Endothelial cell of umbilical vein (primary cell): ENCODE data around the gene FRRS1L. TPM values are rescaled to one million over a fixed set of nuclear protein-coding genes. Genes with fewer than 3 reads are reported as not detected.

ENCODE experiments used
- BruUV-seq: library from RNA; stranded (reverse); fragments of 400-500 nt; replicated peaks from 2 replicates; lab custom pipeline; 2021; lab: Mats Ljungman, UMichigan
- CTCF ChIA-PET: fragments of 300-600, 350-600 bp; sonication (Branson Sonifier 250); formaldehyde crosslinking; loops from one replicate; lab custom pipeline; 2021; ENCODE audit warnings: antibody characterized with exemption, inconsistent platforms; lab: Charles Lee
- POLR2A ChIA-PET: fragments of 300-600, 350-600 bp; sonication (Branson Sonifier 250); formaldehyde crosslinking; loops from one replicate; lab custom pipeline; 2021; ENCODE audit warnings: antibody characterized with exemption, inconsistent platforms; lab: Charles Lee
- DNase-seq: peaks from one replicate; pipeline ENCODE4 v3.0.0-alpha.2; 2011; ENCODE audit warnings: low read depth, low spot score
- FAIRE-seq: peaks from 2 replicates; lab custom pipeline; 2011; peaks lifted over from hg19 to GRCh38; lab: Jason Lieb, UNC
- H2AFZ ChIP-seq: 2 replicates; pipeline ENCODE4 v1.6.0; 2012; ENCODE audit warnings: low read depth, low read length, control low read depth, inconsistent platforms
- H3K27ac ChIP-seq: 2 replicates; pipeline ENCODE4 v1.5.1; 2011; ENCODE audit warnings: low read depth, mild to moderate bottlenecking, control low read depth, low read length, moderate library complexity; ENCODE audit not compliant: insufficient read depth
- H3K27me3 ChIP-seq, 2 experiments: 2 replicates each; pipeline versions ENCODE4 v1.6.0 to v1.6.1; 2011; ENCODE audit warnings: low read length in 2 of 2, mixed read lengths in 1 of 2; ENCODE audit not compliant: control insufficient read depth in 2 of 2, insufficient read depth in 2 of 2
- H3K36me3 ChIP-seq, 2 experiments: 2 replicates in 1 of 2; 3 replicates in 1 of 2; pipeline ENCODE4 v1.5.1; 2011; ENCODE audit warnings: low read length in 2 of 2, mild to moderate bottlenecking in 1 of 2, moderate library complexity in 1 of 2; ENCODE audit not compliant: control insufficient read depth in 2 of 2, insufficient read depth in 2 of 2; ENCODE audit errors: extremely low read depth in 1 of 2
- H3K4me1 ChIP-seq: 3 replicates; pipeline ENCODE4 v1.5.1; 2011; ENCODE audit warnings: mild to moderate bottlenecking, low read length; ENCODE audit not compliant: control insufficient read depth, insufficient read depth; ENCODE audit errors: extremely low read depth
- H3K4me2 ChIP-seq: 2 replicates; pipeline ENCODE4 v1.6.1; 2011; ENCODE audit warnings: low read length, control low read depth, mixed read lengths; ENCODE audit not compliant: insufficient read depth
- H3K4me3 ChIP-seq, 3 experiments: fragments of 200-600 bp in 1 of 3; sonication (generic), shearing (Covaris generic) in 1 of 3; replicated peaks in 1 of 3; 2 replicates each; pipeline ENCODE4 v1.5.1; 2011 to 2016; ENCODE audit warnings: control low read depth in 3 of 3, low read length in 3 of 3, mild to moderate bottlenecking in 2 of 3, inconsistent platforms in 1 of 3, low read depth in 1 of 3, moderate library complexity in 1 of 3; ENCODE audit not compliant: insufficient read depth in 1 of 3
- H3K79me2 ChIP-seq: 2 replicates; pipeline ENCODE4 v1.6.0; 2012; ENCODE audit warnings: low read length, inconsistent platforms; ENCODE audit not compliant: control insufficient read depth, insufficient read depth
- H3K9ac ChIP-seq: replicated peaks from 2 replicates; pipeline ENCODE3; 2011; ENCODE audit warnings: low read length, control low read depth; ENCODE audit not compliant: insufficient read depth; ENCODE audit errors: extremely low read depth
- H3K9me1 ChIP-seq: replicated peaks from 3 replicates; pipeline ENCODE4 v1.6.0; 2011; ENCODE audit warnings: mild to moderate bottlenecking, low read length; ENCODE audit not compliant: control insufficient read depth, insufficient read depth; ENCODE audit errors: extremely low read depth
- H3K9me3 ChIP-seq: replicated peaks from 2 replicates; pipeline ENCODE4 v1.5.1; 2012; ENCODE audit warnings: low read length, inconsistent platforms; ENCODE audit not compliant: control insufficient read depth, insufficient read depth
- H4K20me1 ChIP-seq: replicated peaks from 2 replicates; pipeline ENCODE3; 2011; ENCODE audit warnings: mild to moderate bottlenecking, low read length; ENCODE audit not compliant: control insufficient read depth, insufficient read depth; ENCODE audit errors: extremely low read depth
- EZH2 ChIP-seq: IDR thresholded peaks from 2 replicates; pipeline ENCODE4 v1.6.1; 2012; ENCODE audit warnings: borderline replicate concordance, low read depth, mild to moderate bottlenecking, moderate library complexity, low read length, inconsistent platforms; ENCODE audit not compliant: severe bottlenecking
- FOS ChIP-seq: IDR thresholded peaks from 2 replicates; pipeline ENCODE4 v1.6.1; 2011; ENCODE audit warnings: mild to moderate bottlenecking, low read length, moderate library complexity, borderline replicate concordance; ENCODE audit not compliant: insufficient read depth
- GATA2 ChIP-seq: IDR thresholded peaks from 2 replicates; pipeline ENCODE4 v1.7.0; 2011; ENCODE audit warnings: low read depth, mild to moderate bottlenecking, moderate library complexity, mixed read lengths, low read length; ENCODE audit not compliant: insufficient read length, insufficient read depth
- JUN ChIP-seq: IDR thresholded peaks from 2 replicates; pipeline ENCODE4 v1.6.1; 2011; ENCODE audit warnings: borderline replicate concordance, low read depth; ENCODE audit not compliant: insufficient read length, insufficient read depth
- MAX ChIP-seq: IDR thresholded peaks from 2 replicates; pipeline ENCODE4 v1.6.1; 2011; ENCODE audit not compliant: insufficient read depth, insufficient read length
- MYC ChIP-seq: IDR thresholded peaks from one replicate; pipeline ENCODE4 v1.6.1; 2011; ENCODE audit warnings: mild to moderate bottlenecking, low read depth, low read length
- POLR2A ChIP-seq: IDR thresholded peaks from 2 replicates; pipeline ENCODE4 v1.6.1; 2012; ENCODE audit warnings: low read depth, mild to moderate bottlenecking, control low read depth, low read length
- POLR2AphosphoS5 ChIP-seq: IDR thresholded peaks from 2 replicates; pipeline ENCODE4 v1.6.1; 2012; ENCODE audit warnings: low read depth, mild to moderate bottlenecking, control low read depth, low read length, moderate library complexity; ENCODE audit not compliant: insufficient read depth
- dilution Hi-C: fragments of 300-500 bp; cut with MboI; formaldehyde crosslinking; loops from one replicate; pipeline ENCODE4 v1.15.0; 2019; ENCODE audit warnings: low sequenced_read_pairs; ENCODE audit not compliant: extremely low pct_ligation_motif_present
- intact Hi-C: fragments of 100-400 bp; cut with micrococcal nuclease; formaldehyde crosslinking; loops from one replicate; pipeline ENCODE4 v1.10.0; 2022
- polyA plus RNA-seq, 4 experiments: library from polyadenylated mRNA; depleted of rRNA in 3 of 4; stranded (reverse) in 3 of 4; unstranded in 1 of 4; fragments of >200 nt; gene quantifications; 2 replicates each; pipeline versions ENCODE4 v1.2.1 to v1.2.3, GENCODE V29; 2011 to 2012; ENCODE audit warnings: missing spikeins in 1 of 4
- total RNA-seq: library from RNA; stranded (reverse); gene quantifications from 2 replicates; pipeline ENCODE4 v1.2.3, GENCODE V29; 2021
- TF ChIP-seq, protein P1 (sequence below), 2 donors: IDR thresholded peaks; 1 replicate in 1 of 2; 2 replicates in 1 of 2; pipeline ENCODE4 v1.5.1; 2011; ENCODE audit warnings: low read length in 2 of 2, mild to moderate bottlenecking in 2 of 2, moderate library complexity in 2 of 2, control low read depth in 1 of 2, inconsistent platforms in 1 of 2, low read depth in 1 of 2; ENCODE audit not compliant: insufficient read depth in 1 of 2; ENCODE audit errors: extremely low read depth in 1 of 2

FRRS1L gene
- total and polyA plus RNA-seq, 2 donors (not counting 3 experiments of a cell fraction or from before 2014, with no cell fraction given), result not detected

- no peak overlapping the region for H2AFZ ChIP-seq
- dilution Hi-C loops, result no loop called here
Observed at GRCh38 chr9:109098960-109099308, 68.1 kb downstream of the FRRS1L start.

More at GRCh38 chr9:109098960-109099308, 68.1 kb downstream of the FRRS1L start:
- H3K9me1 ChIP-seq, result no peaks in the 10 kb centered on the region
- no peaks in the 10 kb centered on the region for H3K36me3 ChIP-seq
- ChIA-PET POLR2A (no interaction called here), CTCF (interaction anchor here (2.2 to 2.9 kb wide), 3 partner anchors 10 to 19 kb away, joined by 10 to 13 read pairs (median 13); no protein-coding TSS in a partner anchor)
- H3K27me3 ChIP-seq, result no peaks in the 10 kb centered on the region
- H4K20me1 ChIP-seq, result no peaks in the 10 kb centered on the region
- H3K79me2 ChIP-seq, result peaks cover 70% of the 10 kb centered on the region
- no peak for TF ChIP-seq POLR2AphosphoS5
- TF ChIP-seq POLR2A, result no peak
- no peak for TF ChIP-seq MAX
- TF ChIP-seq MYC, result no peak
- no peak for TF ChIP-seq GATA2
- TF ChIP-seq, protein P1, sequence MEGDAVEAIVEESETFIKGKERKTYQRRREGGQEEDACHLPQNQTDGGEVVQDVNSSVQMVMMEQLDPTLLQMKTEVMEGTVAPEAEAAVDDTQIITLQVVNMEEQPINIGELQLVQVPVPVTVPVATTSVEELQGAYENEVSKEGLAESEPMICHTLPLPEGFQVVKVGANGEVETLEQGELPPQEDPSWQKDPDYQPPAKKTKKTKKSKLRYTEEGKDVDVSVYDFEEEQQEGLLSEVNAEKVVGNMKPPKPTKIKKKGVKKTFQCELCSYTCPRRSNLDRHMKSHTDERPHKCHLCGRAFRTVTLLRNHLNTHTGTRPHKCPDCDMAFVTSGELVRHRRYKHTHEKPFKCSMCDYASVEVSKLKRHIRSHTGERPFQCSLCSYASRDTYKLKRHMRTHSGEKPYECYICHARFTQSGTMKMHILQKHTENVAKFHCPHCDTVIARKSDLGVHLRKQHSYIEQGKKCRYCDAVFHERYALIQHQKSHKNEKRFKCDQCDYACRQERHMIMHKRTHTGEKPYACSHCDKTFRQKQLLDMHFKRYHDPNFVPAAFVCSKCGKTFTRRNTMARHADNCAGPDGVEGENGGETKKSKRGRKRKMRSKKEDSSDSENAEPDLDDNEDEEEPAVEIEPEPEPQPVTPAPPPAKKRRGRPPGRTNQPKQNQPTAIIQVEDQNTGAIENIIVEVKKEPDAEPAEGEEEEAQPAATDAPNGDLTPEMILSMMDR (IDR thresholded peaks at IDR 0.05; ENCODE audit: extremely low read depth in 1 of 2, insufficient read depth in 1 of 2, low read depth in 1 of 2, low read length in 2 of 2), result no peak
- TF ChIP-seq EZH2, result no peak
- no peak for TF ChIP-seq FOS
- TF ChIP-seq JUN, result no peak
- intact Hi-C loops, result loop anchor here (1.0 to 2.0 kb wide), 4 partner anchors 11 to 222 kb away; partner anchors contain the start of gene EPB41L4B
- DNase-seq (no peak), FAIRE-seq (no peak)
- H3K9me3 ChIP-seq, result no peaks in the 10 kb centered on the region
- no peak overlapping the region for H3K4me3 ChIP-seq
- H3K9ac ChIP-seq, result no peak overlapping the region
- peaks cover 54% of the 10 kb centered on the region for H3K4me1 ChIP-seq
- no TSS peak for BruUV-seq
- H3K4me2 ChIP-seq, result peak overlapping the region; percentile 68
- peak overlapping the region; percentile 52 for H3K27ac ChIP-seq
